RWPE1 (cell line): ENCODE data around the gene ROGDI.

Experiments
- CTCF ChIA-PET: fragments of 350-600 bp; sonication (Branson Sonifier 250); formaldehyde crosslinking; extraction: SDS; loops from one replicate; lab custom pipeline; 2021; lab: Yijun Ruan, JAX
- POLR2A ChIA-PET: fragments of 400-600 bp; formaldehyde crosslinking; extraction: SDS; loops from one replicate; lab custom pipeline; 2020; ENCODE audit warnings: antibody characterized with exemption; ENCODE audit not compliant: low non-redundant PET; lab: Yijun Ruan, JAX
- DNase-seq: peaks from one replicate; pipeline ENCODE4 v3.0.0; 2012; ENCODE audit warnings: low spot score
- H3K27ac ChIP-seq: fragments of 450-650 bp; 2 replicates; pipeline ENCODE4 v1.5.1; 2017
- TF ChIP-seq, protein P1 (sequence below): fragments of 450-650 bp; conservative IDR thresholded peaks from 2 replicates; pipeline ENCODE4 v1.5.1; 2017; ENCODE audit warnings: low read depth, mild to moderate bottlenecking

ROGDI gene

DNA sequence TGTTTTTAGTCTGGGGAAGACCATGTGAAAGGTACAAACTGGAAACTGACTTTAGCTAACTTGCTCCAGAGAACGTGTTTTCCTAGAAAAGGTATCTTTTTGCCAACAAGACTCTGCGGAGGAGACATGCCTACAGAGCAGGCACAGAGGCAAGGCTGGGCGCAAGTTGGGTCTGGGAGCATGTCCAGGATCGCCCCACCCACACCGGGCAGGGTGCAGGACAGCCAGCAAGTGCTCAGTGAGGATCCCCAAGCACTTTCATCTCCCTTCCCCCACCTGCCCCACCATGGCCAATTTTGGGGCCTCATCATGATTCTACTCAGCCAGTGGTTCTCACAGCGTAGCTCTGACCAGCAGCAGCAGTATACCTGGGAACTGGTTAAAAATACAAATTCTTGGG is 18.2 kb upstream of the ROGDI start:
- ChIA-PET POLR2A (no interaction called here), CTCF (no interaction called here)
- no peak for DNase-seq
- peak overlapping the region; percentile 7; the same call in 1 of the 2 replicates for H3K27ac ChIP-seq
- TF ChIP-seq, protein P1, sequence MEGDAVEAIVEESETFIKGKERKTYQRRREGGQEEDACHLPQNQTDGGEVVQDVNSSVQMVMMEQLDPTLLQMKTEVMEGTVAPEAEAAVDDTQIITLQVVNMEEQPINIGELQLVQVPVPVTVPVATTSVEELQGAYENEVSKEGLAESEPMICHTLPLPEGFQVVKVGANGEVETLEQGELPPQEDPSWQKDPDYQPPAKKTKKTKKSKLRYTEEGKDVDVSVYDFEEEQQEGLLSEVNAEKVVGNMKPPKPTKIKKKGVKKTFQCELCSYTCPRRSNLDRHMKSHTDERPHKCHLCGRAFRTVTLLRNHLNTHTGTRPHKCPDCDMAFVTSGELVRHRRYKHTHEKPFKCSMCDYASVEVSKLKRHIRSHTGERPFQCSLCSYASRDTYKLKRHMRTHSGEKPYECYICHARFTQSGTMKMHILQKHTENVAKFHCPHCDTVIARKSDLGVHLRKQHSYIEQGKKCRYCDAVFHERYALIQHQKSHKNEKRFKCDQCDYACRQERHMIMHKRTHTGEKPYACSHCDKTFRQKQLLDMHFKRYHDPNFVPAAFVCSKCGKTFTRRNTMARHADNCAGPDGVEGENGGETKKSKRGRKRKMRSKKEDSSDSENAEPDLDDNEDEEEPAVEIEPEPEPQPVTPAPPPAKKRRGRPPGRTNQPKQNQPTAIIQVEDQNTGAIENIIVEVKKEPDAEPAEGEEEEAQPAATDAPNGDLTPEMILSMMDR = no peak

DNA sequence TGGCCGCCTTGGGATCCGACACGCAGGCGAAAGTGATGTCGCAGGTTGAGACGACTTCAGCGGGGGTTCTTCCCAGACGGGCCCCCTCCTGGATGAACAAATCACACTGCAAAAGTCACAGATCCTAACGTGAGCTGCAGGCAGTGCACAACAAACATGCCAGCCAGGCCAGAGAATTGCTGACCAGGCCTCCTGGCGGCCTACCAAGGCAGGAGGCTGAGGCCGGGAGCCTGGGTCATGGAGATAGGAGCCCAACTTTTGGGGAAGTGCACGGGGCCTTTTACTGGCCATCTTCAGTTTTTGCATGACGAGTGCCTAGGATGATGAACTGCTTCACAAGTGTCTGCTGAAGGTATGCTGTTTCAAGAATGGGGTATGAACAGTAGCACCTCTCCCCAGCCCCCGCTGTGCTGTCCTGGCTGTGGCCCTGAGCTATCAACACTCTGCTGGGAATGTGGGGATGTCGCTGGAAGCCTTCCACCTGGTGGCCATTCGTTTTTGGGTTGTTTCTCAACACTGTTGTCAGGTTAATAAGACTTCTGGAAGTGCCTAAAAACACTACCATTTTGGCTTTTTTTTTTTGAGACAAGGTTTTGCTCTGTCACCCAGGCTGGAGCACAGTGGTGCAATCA is 12.2 kb upstream of the ROGDI start:
- POLR2A ChIA-PET = no interaction called here
- CTCF ChIA-PET = interaction anchor here (0.8 kb wide), 1 partner anchor 84 kb away, joined by 3 read pairs; no protein-coding TSS in a partner anchor
- TF ChIP-seq, protein P1 = no peak
- DNase-seq = no peak
- no peak overlapping the region for H3K27ac ChIP-seq

DNA sequence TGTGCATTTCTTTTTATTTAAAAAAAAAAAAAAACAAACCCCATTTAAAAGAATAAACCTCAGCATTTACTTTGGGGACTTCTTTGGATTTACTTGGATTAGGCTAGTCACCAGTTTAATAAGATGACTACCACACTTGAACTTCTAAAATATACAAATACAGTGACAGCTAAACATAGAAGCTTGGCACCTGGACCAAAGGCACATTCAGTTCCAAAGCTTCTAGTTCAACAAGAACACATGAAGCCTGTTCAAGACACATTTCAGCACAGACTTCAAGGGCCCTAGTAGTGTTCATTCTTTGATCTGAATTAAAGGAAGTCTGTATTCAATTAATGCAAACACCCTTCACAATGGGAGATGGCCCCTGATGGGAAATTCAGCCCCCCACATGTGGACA is 11.6 kb upstream of the ROGDI start:
- ChIA-PET POLR2A (no interaction called here), CTCF (no interaction called here)
- TF ChIP-seq, protein P1 = no peak
- DNase-seq = no peak
- no peak overlapping the region for H3K27ac ChIP-seq

DNA sequence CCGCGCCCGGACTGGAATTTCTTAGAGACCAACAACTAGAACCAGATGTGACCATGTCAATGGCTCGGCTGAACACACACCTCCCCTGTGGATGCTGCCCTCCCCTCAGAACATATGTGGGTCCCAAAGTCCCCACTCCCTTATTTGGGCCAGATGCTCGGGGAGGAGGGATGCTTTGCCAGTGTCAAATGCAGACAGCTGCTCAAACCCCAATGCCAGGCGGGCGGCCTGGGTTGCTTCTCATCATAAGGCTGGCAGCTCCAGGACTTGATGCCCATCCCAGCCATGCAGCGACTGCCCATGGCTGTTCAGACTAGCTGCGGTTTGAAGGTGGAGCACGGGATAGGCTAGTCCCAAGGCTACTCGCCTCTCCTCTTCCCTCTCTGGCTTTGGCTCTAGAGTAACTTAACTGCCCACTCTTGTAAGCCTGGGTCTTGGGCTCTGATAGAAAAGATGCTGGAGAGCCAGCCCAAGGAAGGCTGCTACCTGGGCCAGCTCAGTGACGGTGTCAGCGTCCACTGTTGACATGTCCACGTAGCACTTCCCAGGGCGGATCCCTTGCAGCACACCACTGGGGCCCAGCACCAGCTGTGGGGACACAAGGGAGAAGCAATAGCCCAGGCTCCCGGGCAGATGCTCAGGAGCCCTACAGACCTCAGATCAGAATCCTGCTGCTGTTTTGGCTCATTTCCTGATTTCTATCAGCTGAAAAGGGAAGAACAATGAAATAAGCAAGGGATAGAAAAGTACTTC is 11.0 kb upstream of the ROGDI start:
- TF ChIP-seq, protein P1 = no peak
- no peak overlapping the region for H3K27ac ChIP-seq
- CTCF ChIA-PET = no interaction called here
- POLR2A ChIA-PET = interaction anchor here (0.6 kb wide), 1 partner anchor 140 kb away, joined by 4 read pairs; no protein-coding TSS in a partner anchor
- DNase-seq = no peak

DNA sequence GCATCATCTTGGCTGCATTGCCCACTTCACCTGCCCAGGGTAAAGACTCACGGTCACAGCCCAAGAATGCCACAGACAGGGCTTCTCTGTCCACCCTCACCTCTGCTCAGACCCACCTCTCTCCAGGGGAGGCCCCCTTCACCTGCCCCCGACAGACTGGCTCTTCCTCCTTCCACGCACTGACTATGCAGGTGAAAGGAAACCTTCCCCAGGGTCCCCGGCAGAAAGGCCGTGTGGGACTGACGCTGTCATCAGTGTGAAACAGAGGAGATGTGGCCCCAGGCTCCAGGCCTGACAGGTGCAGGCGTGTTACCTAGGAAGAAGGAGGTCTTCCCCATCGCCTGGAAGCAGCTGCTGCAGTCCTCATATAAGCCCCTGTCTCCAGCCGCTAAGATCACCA is 9.3 kb upstream of the ROGDI start:
- DNase-seq = no peak
- CTCF ChIA-PET = no interaction called here
- TF ChIP-seq, protein P1 = no peak
- POLR2A ChIA-PET = no interaction called here
- H3K27ac ChIP-seq = peak overlapping the region; percentile 55

DNA sequence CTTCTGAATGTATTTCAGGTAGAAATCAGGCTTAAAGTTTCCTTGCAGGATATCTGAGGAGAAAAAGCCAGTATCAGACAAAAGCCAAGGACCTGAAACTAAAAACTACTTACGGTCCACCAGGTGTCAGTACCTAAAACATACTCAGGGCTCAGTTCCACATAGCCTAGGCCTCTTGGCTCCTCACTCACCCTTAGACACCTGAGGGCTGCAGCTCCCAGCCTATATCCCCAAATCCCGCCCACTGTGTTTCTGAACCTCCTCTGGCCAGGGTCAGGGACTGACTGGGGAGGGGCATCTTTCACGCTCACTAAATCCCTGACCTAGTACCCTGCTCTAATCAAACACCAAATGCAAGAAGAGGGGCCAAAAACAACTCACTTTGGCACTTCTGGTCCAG is 8.8 kb upstream of the ROGDI start:
- DNase-seq = no peak
- H3K27ac ChIP-seq = peak overlapping the region; percentile 55
- POLR2A ChIA-PET = interaction anchor here (0.7 kb wide), 1 partner anchor 192 kb away, joined by 12 read pairs; no protein-coding TSS in a partner anchor
- CTCF ChIA-PET = no interaction called here
- TF ChIP-seq, protein P1 = no peak
